M059J (cell line): ENCODE results near the gene GLIS2. TPM values are rescaled to one million over a fixed set of nuclear protein-coding genes. Genes with fewer than 3 reads are reported as not detected.

ENCODE experiments used
- DNase-seq: peaks from one replicate; pipeline ENCODE4 v3.0.0-alpha.2; 2012; ENCODE audit warnings: low read depth
- total RNA-seq: library from RNA; depleted of rRNA; stranded (reverse); fragments of >200 nt; shearing (Covaris generic); gene quantifications from 2 replicates; pipeline ENCODE4 v1.2.3, GENCODE V29; 2014; rRNA removed

Gene GLIS2
- total RNA-seq: 0.22 and 1.1 TPM in 2 replicates

- DNase-seq: peak; percentile 69
Observed at GRCh38 chr16:4315186-4316107, at the start of gene GLIS2. TSS of gene GLIS2 (plus strand) at chr16:4316067. CDS start at chr16:4332281, 16,214 bp downstream.

DNA sequence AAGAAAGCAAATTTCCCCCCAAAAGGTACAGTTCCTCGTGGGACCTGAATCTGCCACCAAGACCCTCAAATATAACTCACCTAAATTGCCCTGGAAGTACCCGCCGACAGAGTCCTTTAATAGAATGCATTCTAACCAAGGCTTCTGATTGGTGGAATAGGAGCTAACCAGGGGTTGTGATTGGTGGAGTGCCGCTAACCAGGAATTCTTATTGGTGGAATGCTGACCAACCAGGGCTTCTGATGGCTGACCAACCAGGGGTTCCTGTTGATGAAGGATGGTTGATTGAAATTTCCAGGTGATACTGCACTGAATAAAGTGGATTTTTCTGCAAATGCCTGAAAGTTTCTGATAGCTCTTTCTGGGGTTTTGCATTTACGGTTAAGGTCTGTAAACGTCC, 49.5 kb upstream of the GLIS2 start:
- no peak for DNase-seq

- DNase-seq: no peak
Observed at GRCh38 chr16:4270091-4270490, 45.8 kb upstream of the GLIS2 start.

- no peak for DNase-seq
Observed at GRCh38 chr16:4270595-4270994, 45.3 kb upstream of the GLIS2 start.

DNA sequence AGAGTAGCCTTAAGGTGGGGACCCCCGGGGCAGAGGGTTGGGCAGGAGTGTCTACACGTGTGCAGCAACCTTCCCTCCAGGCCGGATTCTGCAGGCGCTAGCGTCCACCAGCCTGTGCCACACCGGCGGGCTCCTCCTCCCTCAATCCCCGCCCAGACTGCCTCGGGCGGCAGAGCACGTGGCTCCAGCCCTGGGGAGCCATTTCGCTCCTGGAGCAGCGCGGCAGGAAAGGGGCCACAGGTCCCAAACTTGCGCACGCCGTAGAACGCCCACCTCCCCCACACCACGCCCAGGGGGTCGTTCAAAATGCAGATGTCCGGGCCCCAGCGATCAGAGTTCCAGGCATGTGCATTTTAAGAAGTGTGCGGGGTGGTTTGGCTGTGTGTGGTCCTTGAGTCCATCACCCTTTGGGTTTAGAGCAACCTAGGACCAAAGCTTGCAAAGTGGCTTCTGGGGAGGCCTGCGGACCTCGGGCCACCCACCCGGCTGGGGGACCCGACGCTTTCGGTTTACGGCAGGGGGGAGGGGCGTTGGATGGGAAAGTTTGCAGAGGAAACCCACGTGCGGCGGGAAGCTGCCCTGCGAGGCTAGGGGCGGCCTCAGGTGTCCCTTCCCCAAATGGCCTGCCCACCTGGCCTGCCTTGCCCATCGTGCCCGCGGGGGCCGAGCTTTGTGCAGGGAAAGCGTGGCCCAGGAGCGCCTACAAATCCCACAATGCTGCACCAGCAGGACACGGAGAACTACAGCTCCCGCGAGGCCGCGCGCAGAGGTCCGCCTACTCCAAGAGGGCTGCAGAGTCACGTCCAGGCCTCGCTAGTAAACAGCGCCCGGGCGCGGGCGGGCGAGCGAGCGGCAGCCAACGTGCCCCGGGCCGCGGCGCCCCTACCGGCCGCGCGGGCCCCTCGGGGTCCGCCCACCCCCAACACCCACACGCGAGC, 44.4 kb upstream of the GLIS2 start:
- peak; percentile 93 for DNase-seq

DNA sequence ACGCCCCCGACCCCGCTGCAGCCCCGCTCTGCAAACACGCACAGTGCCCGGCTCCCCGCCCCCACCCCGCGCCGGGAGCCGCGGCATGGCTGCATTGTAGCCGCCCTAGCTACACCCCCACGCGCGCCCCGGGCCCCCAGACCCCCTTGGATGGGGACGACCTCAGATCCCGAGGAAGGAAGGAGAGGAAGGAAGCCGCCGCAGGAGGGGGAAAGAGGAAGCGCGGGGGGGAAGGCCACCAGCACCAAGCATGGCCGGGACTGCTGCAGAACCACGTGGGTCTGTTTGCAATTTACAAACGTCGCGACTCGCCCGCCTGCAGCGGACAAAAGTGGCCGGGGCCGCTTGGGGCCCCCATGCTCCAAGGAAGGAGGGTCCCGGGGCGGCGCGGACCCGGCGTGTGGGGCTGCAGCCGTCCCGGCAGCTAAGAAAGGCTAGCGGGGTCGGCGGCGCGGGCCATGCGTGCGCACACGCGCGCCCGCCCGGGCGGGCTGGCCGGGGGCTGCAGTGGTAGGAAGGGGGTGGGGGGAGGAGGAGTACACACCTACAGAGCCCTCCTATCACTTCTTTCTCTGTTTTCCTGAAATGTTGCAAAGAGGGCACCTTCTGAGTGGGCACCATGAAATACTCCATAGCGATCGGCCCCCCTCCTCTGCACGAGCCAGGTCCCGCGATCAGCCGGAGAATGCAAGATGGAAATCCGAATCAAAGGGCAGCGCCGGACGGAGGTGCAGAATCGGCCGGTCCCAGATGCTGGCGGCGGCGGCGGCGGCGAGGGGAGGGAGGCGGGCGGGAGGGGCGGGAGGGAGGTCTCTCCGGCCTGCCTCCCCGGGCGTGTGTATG, 43.5 kb upstream of the GLIS2 start:
- peak; percentile 45 for DNase-seq

DNA sequence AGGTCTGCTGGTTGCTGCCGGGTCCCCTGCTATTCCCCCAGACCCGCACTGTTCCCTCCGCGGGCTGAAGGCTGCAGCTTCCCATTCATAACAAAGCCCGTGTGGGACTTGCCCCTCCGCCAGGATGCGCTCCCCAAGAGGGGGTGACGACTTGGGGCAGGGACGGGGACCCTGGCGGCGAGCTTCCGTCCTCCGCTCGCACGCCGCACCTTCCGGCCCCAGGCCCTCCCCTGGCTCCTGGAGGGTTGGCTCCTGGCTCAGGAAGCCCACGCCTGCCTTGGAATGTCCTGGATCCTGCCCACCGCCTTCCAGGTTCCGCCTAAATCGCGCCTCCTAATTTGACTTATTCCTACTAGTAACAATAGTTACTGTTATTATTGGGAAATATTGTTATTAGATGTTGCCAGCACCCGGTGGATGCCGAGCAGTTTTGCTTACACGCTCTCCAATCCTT, 42.0 kb upstream of the GLIS2 start:
- DNase-seq: peak; percentile 36

- DNase-seq: no peak
Observed at GRCh38 chr16:4275861-4276260, 40.0 kb upstream of the GLIS2 start.

GRCh38 chr16:4277987-4278513, 37.8 kb upstream of the GLIS2 start:
- DNase-seq: no peak

GRCh38 chr16:4280625-4281024, 35.2 kb upstream of the GLIS2 start:
- DNase-seq: no peak

GRCh38 chr16:4283441-4283840, 32.4 kb upstream of the GLIS2 start:
- DNase-seq: no peak

DNA sequence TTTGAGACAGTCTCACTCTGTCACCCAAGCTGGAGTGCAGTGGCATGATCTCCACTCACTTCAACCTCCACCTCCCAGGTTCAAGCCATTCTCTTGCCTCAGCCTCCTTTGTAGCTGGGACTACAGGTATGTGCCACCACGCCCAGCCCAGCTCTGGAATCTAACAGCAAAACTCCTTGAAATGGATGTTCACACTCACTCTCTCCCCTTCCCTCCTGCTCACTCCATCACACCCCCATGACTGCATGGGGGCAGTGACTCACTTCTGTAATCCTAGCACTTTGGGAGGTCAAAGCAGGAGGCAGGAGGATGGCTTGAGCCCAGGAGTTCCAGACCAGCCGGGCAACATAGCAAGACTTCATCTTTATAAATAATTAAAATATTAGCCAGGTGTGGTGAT, 31.9 kb upstream of the GLIS2 start:
- peak; percentile 66 for DNase-seq

DNA sequence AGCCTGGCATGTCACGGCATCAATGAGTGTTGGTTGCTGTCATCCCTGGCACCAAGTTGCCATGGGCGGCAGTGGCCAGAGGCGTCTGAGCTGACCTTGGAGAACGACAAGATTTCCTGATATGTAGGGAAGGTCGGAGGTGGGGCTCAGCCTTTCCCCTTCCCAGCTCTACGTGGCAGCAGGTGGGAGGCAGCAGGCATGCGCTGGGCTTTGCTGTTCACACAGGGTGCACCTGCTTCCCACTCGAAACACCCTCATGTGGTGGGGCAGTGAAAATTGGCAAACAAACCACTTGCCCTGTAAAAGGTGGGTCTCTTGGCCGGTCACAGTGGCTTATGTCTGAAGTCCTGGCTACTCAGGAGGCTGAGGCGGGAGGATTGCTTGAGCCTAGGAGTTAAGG, 30.7 kb upstream of the GLIS2 start:
- no peak for DNase-seq

DNA sequence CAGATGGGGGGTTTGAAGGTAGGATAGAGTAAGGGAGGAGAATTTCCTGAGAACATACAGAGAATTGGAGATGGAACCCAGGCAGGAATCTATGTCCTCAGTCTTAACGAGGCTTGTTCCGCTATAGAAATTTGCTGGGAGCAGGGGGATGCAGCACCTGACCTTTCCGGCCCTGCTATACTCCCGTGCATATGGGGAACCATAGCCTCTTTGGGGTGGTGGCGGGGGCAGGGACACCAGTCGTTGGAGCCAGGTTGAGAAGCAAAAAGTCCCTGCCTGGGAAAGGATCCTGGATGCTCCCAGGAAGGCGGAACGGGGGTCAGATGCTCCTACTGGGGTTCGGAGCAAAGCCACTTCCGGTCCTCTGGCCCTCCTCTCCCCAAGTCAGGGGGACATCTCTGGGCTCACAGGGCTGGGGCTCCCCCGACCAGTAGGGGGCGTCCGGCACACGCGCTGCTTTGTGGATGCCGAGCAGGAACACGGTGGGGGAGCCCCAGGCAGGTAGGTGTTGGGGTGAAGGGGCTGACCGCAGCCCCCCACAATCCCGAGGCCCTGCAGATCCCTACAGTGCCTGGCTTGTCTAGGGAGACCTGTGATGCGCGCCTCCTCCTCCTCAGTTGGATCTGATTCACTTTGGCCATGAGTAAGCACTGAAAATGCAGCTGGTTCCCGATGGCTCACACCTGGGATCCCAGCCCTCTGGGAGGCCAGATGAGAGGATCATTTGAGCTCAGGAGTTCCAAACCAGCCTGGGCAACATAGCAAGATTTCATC, 27.5 kb upstream of the GLIS2 start:
- DNase-seq: peak; percentile 71

GRCh38 chr16:4290236-4290830, 25.5 kb upstream of the GLIS2 start:
- DNase-seq: peak; percentile 94

DNA sequence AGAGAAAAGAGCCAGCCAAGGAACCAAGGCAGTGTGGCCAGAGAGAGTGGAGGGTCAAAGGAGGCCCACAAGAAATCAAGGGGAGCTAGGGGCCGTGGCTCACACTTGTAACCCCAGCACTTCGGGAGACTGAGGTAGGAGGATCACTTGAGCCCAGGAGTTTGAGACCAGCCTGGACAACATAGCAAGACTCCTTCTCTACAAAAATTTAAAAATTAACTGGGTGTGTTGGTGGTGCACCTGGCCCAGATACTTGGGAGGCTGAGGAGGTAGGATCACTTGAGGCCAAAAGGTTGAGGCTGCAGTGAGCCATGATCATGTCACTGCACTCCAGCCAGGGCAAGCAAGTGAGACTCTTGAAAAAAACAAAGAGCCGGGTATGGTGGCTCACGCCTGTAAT, 24.2 kb upstream of the GLIS2 start:
- DNase-seq: no peak

DNA sequence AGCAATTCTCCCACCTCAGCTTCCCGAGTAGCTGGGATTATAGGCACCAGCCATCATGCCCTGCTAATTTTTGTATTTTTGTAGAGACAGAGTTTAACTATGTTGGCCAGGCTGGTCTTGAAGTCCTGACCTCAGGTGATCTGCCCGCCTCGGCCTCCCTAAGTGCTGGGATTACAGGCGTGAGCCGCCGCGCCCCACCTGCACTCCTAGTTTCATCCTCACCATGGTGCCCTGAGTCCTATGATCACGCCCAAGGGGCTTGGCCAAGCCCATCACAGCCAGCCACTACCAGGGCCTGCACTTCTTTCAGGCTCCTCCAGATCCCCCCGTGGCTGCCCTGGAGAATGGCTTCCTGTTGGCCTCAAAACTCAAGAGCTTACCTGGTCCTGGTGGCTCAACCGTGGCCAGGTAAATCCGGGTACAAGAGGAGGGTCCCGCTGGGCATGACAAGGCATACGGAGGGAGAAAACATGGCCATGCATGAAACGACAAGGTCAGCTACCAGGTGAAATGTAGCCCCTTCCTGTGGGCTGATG, 22.6 kb upstream of the GLIS2 start:
- no peak for DNase-seq

DNA sequence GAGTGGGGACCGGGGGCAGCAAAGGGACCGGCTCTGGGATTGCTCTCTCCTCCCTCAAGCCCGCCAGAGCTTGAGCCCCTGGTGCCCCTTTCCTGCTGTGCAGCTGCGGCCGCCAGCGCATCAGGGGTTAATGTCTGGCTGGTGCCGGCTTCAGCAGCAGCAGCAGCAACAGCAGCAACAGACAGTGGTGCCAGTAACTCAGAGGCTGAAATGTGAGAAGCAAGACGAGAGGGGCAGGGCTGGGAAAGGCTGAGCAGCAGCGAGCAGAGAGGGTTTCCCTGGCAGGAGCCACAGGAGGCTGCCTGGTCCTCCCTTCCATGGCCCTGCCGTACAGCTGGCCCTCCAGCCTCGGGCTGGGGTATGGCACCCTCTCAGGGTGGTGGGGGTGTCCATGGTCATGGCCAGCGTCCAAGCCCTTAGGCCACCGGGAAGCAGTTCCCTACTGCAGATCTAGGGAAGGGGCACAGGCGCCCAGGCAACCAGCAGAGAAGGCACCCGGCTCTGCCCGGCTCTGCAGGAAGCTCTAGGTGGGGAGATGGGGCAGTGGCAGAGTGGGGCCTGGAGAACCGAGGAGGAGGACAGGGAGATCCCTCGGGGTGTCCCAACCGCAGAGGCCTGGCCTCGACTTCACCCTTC, 21.9 kb upstream of the GLIS2 start:
- peak; percentile 72 for DNase-seq

DNA sequence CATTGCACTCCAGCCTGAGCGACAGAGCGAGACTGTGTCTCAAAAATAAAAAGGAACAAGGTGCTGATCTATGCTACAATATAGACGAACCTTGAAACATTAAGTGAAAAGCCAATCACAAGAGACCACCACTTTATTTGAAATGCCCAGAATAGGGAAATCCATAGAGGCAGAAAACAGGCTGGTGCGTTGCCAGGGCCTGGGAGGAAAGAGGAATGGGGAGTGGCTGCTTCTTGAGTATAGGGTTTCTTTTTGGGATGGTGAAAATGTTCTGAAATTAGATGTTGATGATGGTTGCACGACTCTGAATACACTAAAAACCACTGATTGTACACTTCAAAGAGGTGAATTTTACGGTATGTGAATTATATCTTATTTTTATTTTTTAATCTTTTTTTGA, 20.3 kb upstream of the GLIS2 start:
- no peak for DNase-seq
